Measurements from ENCODE around the gene ATP13A3.

The ATP13A3 gene

GRCh38 chr3:194487289-194488054, 670 bp upstream of the ATP13A3 start:
- peak overlapping the region; percentile 69 for H3K4me2 ChIP-seq (ENCODE audit: low read length)
- H3K27me3 ChIP-seq (ENCODE audit: insufficient read depth, low read length) = no peaks in the 10 kb centered on the region
- H3K4me3 ChIP-seq (ENCODE audit: low read depth, low read length, poor library complexity, severe bottlenecking) = peak overlapping the region; percentile 85
- peaks cover 64% of the 10 kb centered on the region for H3K4me1 ChIP-seq (ENCODE audit: insufficient read depth, low read length, severe bottlenecking)
- TF ChIP-seq EZH2 (IDR thresholded peaks at IDR 0.05; ENCODE audit: borderline replicate concordance, low read length) (no peak), CTCF (IDR thresholded peaks at IDR 0.05; ENCODE audit: low read length) (no peak; the same call in 1 of the 2 replicates)
- H3K9me3 ChIP-seq (ENCODE audit: low read length) = no peaks in the 10 kb centered on the region
- H3K9me2 ChIP-seq (ENCODE audit: low read depth, low read length) = no peaks in the 10 kb centered on the region
- no peaks in the 10 kb centered on the region for H4K20me1 ChIP-seq (ENCODE audit: insufficient read depth, low read length)
- H3K79me2 ChIP-seq (ENCODE audit: insufficient read depth, low read length) = peaks cover 31% of the 10 kb centered on the region
- peaks cover 34% of the 10 kb centered on the region for H3K36me3 ChIP-seq (ENCODE audit: insufficient read depth, low read length)
- no peak overlapping the region for H2AFZ ChIP-seq (ENCODE audit: low read length)
- H3K27ac ChIP-seq (ENCODE audit: low read depth, low read length, poor library complexity, severe bottlenecking) = peak overlapping the region; percentile 85
- peak overlapping the region; percentile 70 for H3K9ac ChIP-seq (ENCODE audit: low read length)
- H3F3A ChIP-seq (ENCODE audit: insufficient read depth, low read length) = no peaks in the 10 kb centered on the region

- Histone ChIP-seq H3K4me2 (ENCODE audit: low read length) (peak overlapping the region; percentile 98), H3K4me3 (ENCODE audit: low read depth, low read length, poor library complexity, severe bottlenecking) (peak overlapping the region; percentile 85), H4K20me1 (ENCODE audit: insufficient read depth, low read length) (no peaks in the 10 kb centered on the region), H3K27ac (ENCODE audit: low read depth, low read length, poor library complexity, severe bottlenecking) (peak overlapping the region; percentile 37), H3K9me2 (ENCODE audit: low read depth, low read length) (no peaks in the 10 kb centered on the region), H3K4me1 (ENCODE audit: insufficient read depth, low read length, severe bottlenecking) (peaks cover 70% of the 10 kb centered on the region), H3F3A (ENCODE audit: insufficient read depth, low read length) (no peaks in the 10 kb centered on the region), H2AFZ (ENCODE audit: low read length) (no peak overlapping the region), H3K36me3 (ENCODE audit: insufficient read depth, low read length) (peaks cover 46% of the 10 kb centered on the region), H3K27me3 (ENCODE audit: insufficient read depth, low read length) (no peaks in the 10 kb centered on the region), H3K9me3 (ENCODE audit: low read length) (no peaks in the 10 kb centered on the region), H3K79me2 (ENCODE audit: insufficient read depth, low read length) (peaks cover 46% of the 10 kb centered on the region), H3K9ac (ENCODE audit: low read length) (peak overlapping the region; percentile 87)
- TF ChIP-seq EZH2 (IDR thresholded peaks at IDR 0.05; ENCODE audit: borderline replicate concordance, low read length) = no peak
- 0 out of 2 replicates have a peak, but pooled peaks have one; percentile 5 for TF ChIP-seq CTCF (IDR thresholded peaks at IDR 0.05; ENCODE audit: low read length)
These were observed 792 bp downstream of the ATP13A3 start for GRCh38 chr3:194485881-194486539.

GRCh38 chr3:194485468-194485880, 1.3 kb downstream of the ATP13A3 start:
- Histone ChIP-seq H3K36me3 (ENCODE audit: insufficient read depth, low read length) (peaks cover 43% of the 10 kb centered on the region), H3K9me2 (ENCODE audit: low read depth, low read length) (no peaks in the 10 kb centered on the region), H3K9ac (ENCODE audit: low read length) (peak overlapping the region; percentile 87), H3K4me2 (ENCODE audit: low read length) (peak overlapping the region; percentile 98), H3K79me2 (ENCODE audit: insufficient read depth, low read length) (peaks cover 51% of the 10 kb centered on the region), H3K27me3 (ENCODE audit: insufficient read depth, low read length) (no peaks in the 10 kb centered on the region), H3K9me3 (ENCODE audit: low read length) (no peaks in the 10 kb centered on the region), H3K27ac (ENCODE audit: low read depth, low read length, poor library complexity, severe bottlenecking) (peak overlapping the region; percentile 37), H4K20me1 (ENCODE audit: insufficient read depth, low read length) (no peaks in the 10 kb centered on the region), H3K4me3 (ENCODE audit: low read depth, low read length, poor library complexity, severe bottlenecking) (peak overlapping the region; percentile 85), H3K4me1 (ENCODE audit: insufficient read depth, low read length, severe bottlenecking) (peaks cover 76% of the 10 kb centered on the region), H2AFZ (ENCODE audit: low read length) (no peak overlapping the region), H3F3A (ENCODE audit: insufficient read depth, low read length) (no peaks in the 10 kb centered on the region)
- TF ChIP-seq CTCF (IDR thresholded peaks at IDR 0.05; ENCODE audit: low read length) (no peak), EZH2 (IDR thresholded peaks at IDR 0.05; ENCODE audit: borderline replicate concordance, low read length) (no peak)
